ENCODE results near the gene OTP. TPM values are rescaled to one million over a fixed set of nuclear protein-coding genes. Genes with fewer than 3 reads are reported as not detected.

Gene OTP
- total RNA-seq, 1 donor, result not detected

- Histone ChIP-seq H3K27me3 (ENCODE audit: insufficient read depth, low read length) (peaks cover 100% of the 10 kb centered on the region), H3K36me3 (ENCODE audit: insufficient read depth, low read length) (no peaks in the 10 kb centered on the region), H3K4me2 (ENCODE audit: insufficient read depth, low read length) (no peak overlapping the region), H2AFZ (ENCODE audit: low read length) (no peak overlapping the region), H4K20me1 (ENCODE audit: insufficient read depth, low read length) (peaks cover 3% of the 10 kb centered on the region), H3K27ac (ENCODE audit: low read depth, low read length) (no peak overlapping the region), H3K9me3 (ENCODE audit: low read depth, low read length) (no peaks in the 10 kb centered on the region), H3K4me1 (ENCODE audit: insufficient read depth, low read length) (no peaks in the 10 kb centered on the region), H3K4me3 (ENCODE audit: insufficient read depth, low read length) (no peak overlapping the region), H3K79me2 (ENCODE audit: insufficient read depth, low read length) (no peaks in the 10 kb centered on the region)
- no peak for TF ChIP-seq CTCF (IDR thresholded peaks at IDR 0.05; ENCODE audit: extremely low read depth, low read depth, low read length)
- peak; percentile 66 for DNase-seq (ENCODE audit: insufficient read length, low spot score, missing footprints)
Measured at GRCh38 chr5:77638763-77639671, 504 bp upstream of the OTP start.

- TF ChIP-seq CTCF (IDR thresholded peaks at IDR 0.05; ENCODE audit: extremely low read depth, low read depth, low read length), result no peak
- no peak overlapping the region for H2AFZ ChIP-seq (ENCODE audit: low read length)
- H3K4me3 ChIP-seq (ENCODE audit: insufficient read depth, low read length), result no peak overlapping the region
- peaks cover 100% of the 10 kb centered on the region for H3K27me3 ChIP-seq (ENCODE audit: insufficient read depth, low read length)
- no peaks in the 10 kb centered on the region for H3K79me2 ChIP-seq (ENCODE audit: insufficient read depth, low read length)
- no peak overlapping the region for H3K27ac ChIP-seq (ENCODE audit: low read depth, low read length)
- no peaks in the 10 kb centered on the region for H3K36me3 ChIP-seq (ENCODE audit: insufficient read depth, low read length)
- H3K9me3 ChIP-seq (ENCODE audit: low read depth, low read length), result no peaks in the 10 kb centered on the region
- peaks cover 3% of the 10 kb centered on the region for H4K20me1 ChIP-seq (ENCODE audit: insufficient read depth, low read length)
- no peak overlapping the region for H3K4me2 ChIP-seq (ENCODE audit: insufficient read depth, low read length)
- H3K4me1 ChIP-seq (ENCODE audit: insufficient read depth, low read length), result no peaks in the 10 kb centered on the region
- peak; percentile 62 for DNase-seq (ENCODE audit: insufficient read length, low spot score, missing footprints)
Measured at GRCh38 chr5:77637170-77637997, 1.1 kb downstream of the OTP start.

GRCh38 chr5:77636641-77637169 is 1.8 kb downstream of the OTP start:
- no peak overlapping the region for H3K4me3 ChIP-seq (ENCODE audit: insufficient read depth, low read length)

More at GRCh38 chr5:77636641-77637169, 1.8 kb downstream of the OTP start:
- H3K9me3 ChIP-seq (ENCODE audit: low read depth, low read length), result no peaks in the 10 kb centered on the region
- no peaks in the 10 kb centered on the region for H3K4me1 ChIP-seq (ENCODE audit: insufficient read depth, low read length)
- no peak for DNase-seq (ENCODE audit: insufficient read length, low spot score, missing footprints)
- H3K79me2 ChIP-seq (ENCODE audit: insufficient read depth, low read length), result no peaks in the 10 kb centered on the region
- TF ChIP-seq CTCF (IDR thresholded peaks at IDR 0.05; ENCODE audit: extremely low read depth, low read depth, low read length), result no peak
- H3K36me3 ChIP-seq (ENCODE audit: insufficient read depth, low read length), result no peaks in the 10 kb centered on the region
- no peak overlapping the region for H3K27ac ChIP-seq (ENCODE audit: low read depth, low read length)
- H3K4me2 ChIP-seq (ENCODE audit: insufficient read depth, low read length), result no peak overlapping the region
- H2AFZ ChIP-seq (ENCODE audit: low read length), result no peak overlapping the region
- H4K20me1 ChIP-seq (ENCODE audit: insufficient read depth, low read length), result peaks cover 3% of the 10 kb centered on the region
- H3K27me3 ChIP-seq (ENCODE audit: insufficient read depth, low read length), result peaks cover 100% of the 10 kb centered on the region
